Stimulated activated CD8-positive, alpha-beta memory T cell treated with anti-CD3 and anti-CD28 coated beads, Interleukin-2, amount 100 ng/mL, for 1 hour (primary cell): ENCODE data around the gene DUSP2.

Experiments
- DNase-seq, 2 donors: peaks; one replicate each; pipeline ENCODE4 v3.0.0-alpha.2; 2020; ENCODE audit warnings: low read depth in 2 of 2

DUSP2 gene

DNA sequence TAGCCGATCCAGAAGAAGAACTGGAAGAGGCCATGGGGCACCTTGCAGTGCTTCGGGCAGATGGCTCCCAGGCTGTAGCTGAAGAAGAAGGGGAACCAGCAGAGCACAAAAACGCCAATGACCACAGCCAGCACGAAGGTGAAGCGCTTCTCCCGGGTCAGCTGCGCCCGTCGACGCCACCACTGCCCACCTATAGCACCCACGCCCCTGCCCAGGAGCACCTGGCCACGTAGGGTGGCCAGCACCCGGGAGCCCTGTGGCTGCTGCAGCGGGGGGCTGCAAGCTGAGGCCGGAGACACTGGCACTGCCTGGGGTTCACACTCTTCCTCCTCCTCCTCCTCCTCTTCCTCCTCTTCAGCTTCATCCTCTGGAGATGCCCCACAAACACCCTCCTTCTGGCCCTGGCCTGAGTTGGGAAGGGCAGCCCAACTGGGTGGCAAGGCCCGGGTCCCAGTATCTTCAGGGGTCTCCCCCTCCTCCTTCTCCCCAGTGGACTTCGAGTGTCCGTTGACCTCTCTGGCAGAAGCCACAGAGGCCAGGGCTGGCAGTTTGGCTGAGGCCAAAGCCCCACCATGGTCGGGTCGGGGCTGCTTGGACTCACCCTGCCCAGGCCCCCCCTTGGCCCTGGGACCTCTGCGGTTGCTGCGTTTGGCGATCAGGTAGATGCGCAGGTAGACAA is 30.2 kb downstream of the DUSP2 start:
- no peak for DNase-seq

GRCh38 chr2:96114546-96114902 is 30.7 kb downstream of the DUSP2 start:
- no peak for DNase-seq

DNA sequence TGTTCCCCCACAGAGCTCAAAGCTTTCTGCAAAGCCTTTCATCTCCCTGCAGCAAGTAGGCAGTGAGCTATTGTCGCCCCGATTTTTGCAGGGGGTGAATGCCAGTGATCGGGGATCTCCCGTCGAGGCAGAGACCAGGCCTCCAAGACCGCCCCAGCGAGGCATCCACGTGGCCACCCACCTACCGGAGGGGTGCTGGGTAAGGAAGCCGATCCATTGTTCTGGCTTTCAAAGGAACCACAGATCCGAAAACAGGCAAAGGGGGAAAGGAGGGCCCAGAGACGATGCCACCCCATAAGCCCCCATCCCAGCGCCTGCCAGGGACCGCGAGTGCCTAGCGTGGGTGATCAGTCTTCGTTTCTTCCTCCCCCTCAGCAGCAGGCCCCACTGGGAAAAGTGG is 31.3 kb downstream of the DUSP2 start:
- no peak for DNase-seq

DNA sequence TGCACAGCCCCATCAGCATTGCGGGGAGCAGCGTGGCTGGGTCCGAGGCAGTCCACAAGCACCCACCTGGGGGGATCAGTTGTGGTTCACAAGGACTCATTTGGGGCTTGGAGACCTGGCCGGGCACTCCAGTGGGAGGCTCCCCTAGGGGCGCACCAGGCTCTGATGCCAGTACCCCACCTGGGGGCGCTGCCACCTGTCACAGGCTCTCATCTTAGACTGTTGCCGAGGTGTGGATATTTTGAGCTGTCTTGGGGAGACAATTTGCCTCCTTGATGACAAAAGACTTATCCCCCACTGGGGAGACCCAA is 31.9 kb downstream of the DUSP2 start:
- no peak for DNase-seq

DNA sequence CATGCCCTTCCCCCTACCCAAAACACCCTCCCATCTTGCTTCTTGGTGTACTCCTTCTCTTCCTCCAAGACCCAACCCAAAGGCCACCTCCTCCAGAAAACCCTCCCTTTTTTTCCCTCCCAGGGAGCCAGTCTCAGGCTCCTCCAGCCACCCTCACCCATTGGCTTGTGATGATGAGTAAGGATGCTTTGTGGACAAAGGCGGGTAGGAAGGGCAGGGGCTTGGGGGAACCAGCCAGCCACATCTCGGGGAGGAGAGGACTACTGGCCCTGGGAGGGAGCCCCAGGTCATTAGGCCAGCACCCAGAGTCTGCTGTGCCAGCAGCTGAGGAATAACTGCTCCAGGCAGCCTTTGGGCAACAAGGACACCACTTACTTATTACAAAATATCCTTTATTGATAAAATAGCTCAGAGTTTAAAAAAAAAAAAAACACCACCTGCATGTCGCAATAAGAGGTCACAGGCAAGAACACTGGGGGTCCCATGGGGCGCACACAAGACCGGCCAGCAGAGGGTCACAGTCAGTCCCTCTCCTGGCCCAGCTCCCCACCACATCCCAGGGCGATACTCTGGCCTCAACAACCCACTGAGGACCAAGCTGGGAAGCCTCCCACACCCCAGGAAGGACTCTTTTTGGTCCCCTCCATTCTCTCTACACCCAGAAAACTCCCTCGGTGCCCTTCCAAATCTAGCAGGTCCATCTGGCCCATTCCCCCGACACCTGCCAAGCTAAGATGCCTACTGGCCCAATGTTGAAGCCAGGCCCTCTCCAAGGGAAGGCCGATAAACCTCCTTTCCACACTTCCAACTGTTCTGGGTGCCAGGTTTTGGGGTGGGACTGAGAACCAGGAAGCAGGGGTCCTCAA is 32.5 kb downstream of the DUSP2 start:
- no peak for DNase-seq

- no peak for DNase-seq
Measured at GRCh38 chr2:96111823-96112500, 33.3 kb downstream of the DUSP2 start.

DNA sequence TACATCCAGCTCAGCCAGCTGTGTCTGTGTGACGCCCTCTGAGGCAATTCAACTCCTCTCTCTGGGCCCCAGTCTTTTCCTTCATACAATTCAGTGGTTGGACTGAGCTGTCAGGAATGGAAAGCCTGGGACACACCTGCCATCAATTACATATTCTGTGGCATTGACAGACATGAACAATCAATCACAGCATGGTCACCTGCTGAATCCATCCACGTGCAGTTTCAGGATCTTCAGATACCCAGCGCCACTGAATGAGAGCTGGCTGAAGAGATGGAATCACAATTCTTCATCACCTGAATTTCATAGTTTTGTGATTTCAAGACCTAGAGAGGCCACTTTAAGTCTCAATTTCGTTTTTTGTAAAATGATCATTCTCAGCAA is 34.0 kb downstream of the DUSP2 start:
- DNase-seq = no peak

DNA sequence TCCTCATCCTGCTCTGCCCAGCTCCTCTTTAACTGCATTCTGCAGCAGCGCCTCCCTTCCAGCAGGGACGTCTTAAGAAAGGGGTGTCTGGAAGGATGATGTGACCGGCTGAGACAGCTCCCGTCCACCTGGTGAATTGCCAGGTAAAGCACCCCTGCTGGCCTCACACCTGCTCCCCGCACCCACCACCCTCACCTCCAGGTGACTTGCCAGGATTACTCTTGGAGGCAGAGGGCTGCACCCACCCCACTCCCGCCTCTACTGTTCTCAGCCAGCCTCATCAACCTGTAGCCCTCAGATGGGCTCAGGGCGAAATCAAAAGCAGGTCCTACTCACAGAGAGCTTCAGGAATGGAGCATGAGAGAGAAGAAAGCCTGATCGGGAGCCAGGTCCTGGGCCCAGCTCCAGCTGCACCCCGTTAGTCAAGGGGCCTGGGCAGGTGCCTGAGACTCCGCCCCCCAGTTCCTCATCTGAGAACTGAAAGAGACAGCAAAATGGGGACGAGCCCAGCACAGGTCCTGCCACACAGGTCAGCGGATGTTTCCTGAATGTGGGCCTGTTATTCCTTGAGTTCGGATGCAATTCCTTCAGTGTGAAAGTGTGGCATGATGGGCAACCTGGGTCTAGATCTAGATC is 34.5 kb downstream of the DUSP2 start:
- no peak for DNase-seq

GRCh38 chr2:96109931-96110511 is 35.2 kb downstream of the DUSP2 start:
- DNase-seq = no peak

- DNase-seq = no peak
Measured at GRCh38 chr2:96109361-96109680, 35.9 kb downstream of the DUSP2 start.

DNA sequence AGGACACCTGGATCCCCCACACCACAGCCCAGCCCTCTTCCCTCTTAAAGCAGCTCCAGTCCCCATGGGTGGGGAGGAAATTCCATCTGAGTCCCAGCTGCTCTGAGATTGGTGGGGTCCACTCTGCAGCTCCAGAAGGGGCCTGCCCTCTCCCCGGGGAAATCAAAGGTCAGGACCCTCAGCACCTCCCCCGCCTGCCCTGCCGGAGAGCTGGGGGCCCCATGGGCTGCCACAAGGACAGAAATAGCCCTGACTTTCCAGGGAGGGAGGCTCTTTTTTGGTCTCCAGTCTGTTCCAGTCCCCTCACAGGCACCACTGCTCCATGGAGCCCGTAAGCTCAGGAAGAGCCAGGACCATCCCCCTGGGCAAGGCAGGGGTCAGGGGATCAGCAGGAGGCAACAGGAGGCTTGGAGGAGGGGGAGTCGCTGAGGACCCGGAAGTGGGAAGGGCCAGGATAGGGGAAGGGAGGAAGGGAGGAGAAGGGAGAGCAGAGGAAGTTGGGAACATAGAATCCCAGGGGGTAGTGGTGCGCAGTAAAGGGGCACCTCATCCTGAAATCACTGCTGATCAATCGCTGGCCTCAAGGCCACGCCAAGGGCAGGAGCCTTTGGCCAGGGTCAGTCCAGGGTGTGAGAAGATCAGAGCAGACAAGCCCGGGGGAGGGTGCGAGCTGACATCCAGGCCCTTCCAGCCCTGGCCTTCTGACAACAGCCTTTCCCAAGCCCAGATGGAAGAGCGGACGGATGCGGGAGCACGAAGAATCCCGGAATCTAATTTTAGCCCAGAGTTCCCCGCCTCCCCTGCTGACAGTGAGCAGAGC is 36.5 kb downstream of the DUSP2 start:
- no peak for DNase-seq

- no peak for DNase-seq
Measured at GRCh38 chr2:96108151-96108540, 37.1 kb downstream of the DUSP2 start.

DNA sequence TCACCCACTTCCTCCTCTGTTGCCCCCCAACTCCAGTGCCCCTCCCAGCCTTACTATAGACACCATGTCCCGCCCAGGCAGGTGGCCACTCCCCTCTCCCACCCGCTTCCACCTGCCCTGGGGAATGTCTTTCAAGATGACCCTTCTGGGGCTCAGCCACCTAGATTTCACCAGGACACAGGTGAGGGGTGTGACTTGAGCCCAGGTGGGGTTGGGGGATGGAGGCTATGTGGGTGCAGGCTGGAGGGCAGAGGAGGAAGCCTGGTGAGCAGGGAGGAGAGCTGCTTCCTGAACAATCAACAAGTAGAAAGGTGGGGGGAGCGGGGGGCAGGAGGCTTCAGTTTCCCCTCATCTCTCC is 37.6 kb downstream of the DUSP2 start:
- no peak for DNase-seq

DNA sequence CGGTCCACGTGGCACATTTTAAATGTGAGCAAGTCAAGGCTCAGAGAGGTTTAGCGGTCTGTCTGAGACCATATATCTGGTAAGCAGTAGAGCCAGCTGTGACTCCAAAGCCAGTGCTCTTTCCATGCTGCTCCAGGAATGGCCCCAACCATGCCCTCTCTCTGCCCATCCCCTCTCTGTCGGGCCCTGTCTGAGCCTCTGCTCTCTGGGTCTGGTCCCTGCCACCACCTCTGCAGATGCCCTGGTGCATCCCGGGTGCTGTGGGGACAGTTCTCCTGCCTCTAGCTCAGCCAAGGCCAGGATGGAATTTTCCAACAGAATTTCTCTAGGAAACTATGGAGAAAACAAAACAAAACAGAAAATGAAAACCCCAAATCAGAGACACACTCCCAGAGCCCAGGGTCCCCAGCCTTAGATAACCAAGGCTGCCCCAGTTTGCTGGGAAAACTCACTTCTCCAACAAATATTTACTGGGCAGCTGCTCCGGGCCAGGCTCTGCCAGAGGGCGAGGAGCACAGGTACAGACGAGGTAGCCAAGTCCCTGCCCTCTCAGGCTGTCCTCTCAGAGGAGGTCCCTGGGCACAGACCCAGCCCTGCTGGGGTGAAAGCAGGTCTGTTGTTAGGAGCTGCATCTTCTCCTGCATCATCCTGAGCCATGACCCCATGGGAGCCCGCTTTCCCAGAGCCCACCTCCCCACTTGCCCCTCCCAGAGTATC is 38.1 kb downstream of the DUSP2 start:
- no peak for DNase-seq

DNA sequence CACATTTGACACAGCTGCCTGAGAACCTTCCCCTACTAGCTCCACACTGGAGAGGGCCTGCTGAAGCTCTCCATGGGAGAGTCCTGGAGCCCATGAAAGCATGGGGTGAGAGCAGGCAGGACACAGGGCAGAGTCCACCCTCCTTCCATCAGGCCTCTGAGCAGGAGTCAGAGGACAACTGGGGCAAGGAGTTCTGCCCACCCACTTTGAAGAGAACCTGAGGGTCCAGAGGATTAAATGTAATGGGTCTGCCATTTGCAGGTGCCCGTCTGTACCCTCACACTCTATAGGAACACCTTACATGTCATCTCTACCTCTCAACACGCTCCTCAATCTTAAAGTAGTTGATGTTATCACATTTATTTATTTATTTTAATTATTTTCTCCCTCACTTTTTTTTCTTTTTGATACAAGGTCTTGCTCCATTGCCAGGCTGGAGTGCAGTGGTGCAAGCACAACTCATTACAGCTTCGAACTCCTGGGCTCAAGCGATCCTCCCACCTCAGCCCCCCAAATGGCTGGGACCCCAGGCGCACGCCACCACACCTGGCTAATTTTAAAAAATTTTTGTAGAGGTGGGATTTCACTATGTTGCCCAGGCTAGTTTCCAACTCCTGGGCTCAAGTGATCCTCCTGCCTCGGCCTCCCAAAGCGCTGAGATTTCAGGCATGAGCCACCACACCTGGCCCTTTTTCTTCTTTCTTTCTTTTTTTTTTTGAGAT is 39.1 kb downstream of the DUSP2 start:
- DNase-seq = no peak

DNA sequence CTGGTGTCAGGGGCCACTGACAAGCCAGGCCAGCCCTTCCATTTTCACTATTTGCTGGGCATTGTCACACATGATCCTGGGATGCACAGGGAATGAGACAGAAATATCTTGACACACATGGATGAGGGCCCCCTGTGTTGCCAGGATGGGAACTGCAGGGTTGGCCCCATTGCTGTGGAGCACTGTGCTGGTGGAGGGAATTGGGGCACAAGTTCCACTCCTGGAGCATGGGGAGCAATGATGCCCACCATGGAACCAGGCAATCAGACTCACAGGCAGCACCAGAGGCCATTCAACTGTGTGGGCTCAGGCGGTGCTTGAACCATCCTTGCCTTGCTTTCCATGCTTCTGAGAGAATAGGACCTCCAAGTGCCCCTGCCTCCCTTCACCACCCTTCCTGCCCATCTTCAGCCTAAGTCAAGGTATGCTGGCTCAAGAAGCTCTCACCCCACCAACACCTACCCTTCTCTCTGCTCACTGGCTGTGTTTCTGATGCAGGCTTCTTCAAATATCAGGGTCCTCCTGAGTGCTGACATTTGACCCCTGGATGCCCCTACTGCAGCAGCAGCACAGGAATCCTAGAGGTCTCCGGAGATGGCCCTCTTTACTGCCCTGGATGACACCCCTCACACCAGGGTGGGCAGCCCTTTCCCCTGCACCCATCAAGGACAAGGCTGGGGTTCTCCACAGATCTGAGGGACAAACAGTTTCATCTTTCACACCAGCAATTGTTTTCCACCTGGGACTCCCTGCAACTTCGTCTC is 39.9 kb downstream of the DUSP2 start:
- no peak for DNase-seq

- DNase-seq = no peak
Measured at GRCh38 chr2:96104487-96104861, 40.8 kb downstream of the DUSP2 start.

DNA sequence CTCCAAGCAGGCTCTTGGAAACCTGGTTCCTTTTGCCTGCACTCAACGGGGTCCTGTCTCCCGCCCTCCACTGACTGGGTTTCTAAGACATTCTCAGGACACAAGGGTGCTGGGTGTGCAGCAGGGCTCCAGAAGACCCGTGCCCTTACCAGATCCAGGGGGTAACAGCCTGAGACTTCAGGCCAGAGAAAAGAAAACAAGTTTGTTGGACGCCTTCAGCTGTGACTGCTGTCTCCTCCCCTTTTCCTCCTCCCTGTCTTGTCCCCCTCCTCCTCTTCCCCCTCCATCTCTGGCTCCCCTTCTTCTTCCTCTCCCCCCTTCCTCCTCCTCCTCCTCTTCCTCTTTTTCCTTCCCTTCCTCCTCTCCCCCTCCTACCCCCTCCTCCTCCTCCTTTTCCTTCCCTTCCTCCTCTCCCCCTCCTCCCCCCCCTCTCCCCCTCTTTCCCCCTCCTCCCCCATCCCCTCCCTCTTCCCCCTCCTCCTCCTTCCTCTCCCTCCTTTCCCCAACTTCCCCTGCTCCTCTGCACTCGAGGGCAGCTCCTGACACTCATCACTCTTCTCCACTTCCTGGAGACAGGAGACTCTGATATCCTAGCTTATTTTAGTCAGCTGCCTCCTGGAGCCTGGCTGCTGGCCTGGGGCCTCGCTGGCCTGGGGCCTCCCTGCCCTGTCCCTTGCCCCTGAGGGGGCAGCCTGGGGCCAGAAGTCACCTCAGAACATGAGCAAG is 41.3 kb downstream of the DUSP2 start:
- no peak for DNase-seq

DNA sequence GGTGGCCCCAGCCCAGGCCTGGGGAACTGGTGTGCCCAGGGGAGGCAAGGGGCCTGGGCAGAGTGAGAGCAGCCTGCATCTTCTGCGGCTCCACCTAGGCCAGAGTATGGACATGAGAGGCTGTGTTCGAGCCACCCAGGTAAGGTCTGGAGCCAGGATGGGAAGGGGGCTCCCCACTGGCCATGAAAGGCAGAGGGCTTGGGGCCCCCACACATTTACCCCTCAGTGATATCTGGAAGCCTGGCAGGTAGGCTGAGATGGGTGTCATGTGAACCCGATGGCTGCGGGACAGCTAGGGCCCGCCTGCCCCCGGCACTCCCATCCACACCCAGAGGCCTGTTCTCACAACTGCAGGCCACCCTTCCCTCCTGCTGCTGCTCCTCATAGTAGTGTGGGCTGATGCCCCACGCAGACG is 42.0 kb downstream of the DUSP2 start:
- no peak for DNase-seq
